HG03103 (cell line): ENCODE results near the gene LOXL3.
A peak's percentile ranks its signal among the peaks of the same experiment; 100 is the strongest.

Source experiments
- ATAC-seq: cut with Tn5 transposase; IDR thresholded peaks from one replicate; pipeline ENCODE4 v1.9.1; 2021; ENCODE audit warnings: low read depth; ENCODE audit not compliant: unreplicated experiment

LOXL3 gene

GRCh38 chr2:74511104-74511989, 42.4 kb downstream of the LOXL3 start:
- no peak for ATAC-seq

- no peak for ATAC-seq
These were observed 43.5 kb downstream of the LOXL3 start for GRCh38 chr2:74510272-74510671.

- ATAC-seq = peak; percentile 1
These were observed 45.7 kb downstream of the LOXL3 start for GRCh38 chr2:74507926-74508520.

GRCh38 chr2:74507145-74507925, 46.4 kb downstream of the LOXL3 start, which contains the start of gene PCGF1:
Gene PCGF1, minus strand, starts transcription at chr2:74507695. Its CDS starts 27 bp downstream, at chr2:74507668.
- peak; percentile 88 for ATAC-seq

GRCh38 chr2:74505448-74506246, 48.1 kb downstream of the LOXL3 start:
- ATAC-seq = no peak

- no peak for ATAC-seq
These were observed 49.2 kb downstream of the LOXL3 start for GRCh38 chr2:74504591-74504990.

- ATAC-seq = no peak
These were observed 50.0 kb downstream of the LOXL3 start for GRCh38 chr2:74503506-74504475.

- ATAC-seq = peak; percentile 23
These were observed 50.8 kb downstream of the LOXL3 start for GRCh38 chr2:74502720-74503505.

- ATAC-seq = no peak
These were observed 51.5 kb downstream of the LOXL3 start for GRCh38 chr2:74502147-74502719.

GRCh38 chr2:74501335-74502071, 52.2 kb downstream of the LOXL3 start:
- ATAC-seq = no peak

- ATAC-seq = no peak
These were observed 53.2 kb downstream of the LOXL3 start for GRCh38 chr2:74500578-74500946.

- no peak for ATAC-seq
These were observed 53.7 kb downstream of the LOXL3 start for GRCh38 chr2:74499940-74500577.

GRCh38 chr2:74499267-74499939, 54.3 kb downstream of the LOXL3 start, which contains the start of gene LBX2:
Gene LBX2, minus strand, starts transcription at chr2:74499603. Its CDS starts 66 bp downstream, at chr2:74499537.
- no peak for ATAC-seq

- ATAC-seq = no peak
These were observed 55.1 kb downstream of the LOXL3 start for GRCh38 chr2:74498500-74499266.

- no peak for ATAC-seq
These were observed 55.8 kb downstream of the LOXL3 start for GRCh38 chr2:74497777-74498499.
